Transverse colon (tissue), 4 donors: ENCODE results near the gene C16orf89.

Experiments used
- CTCF ChIP-seq, 5 experiments: fragments of 200-600 bp in 3 of 5; fragments of 450-650 bp in 2 of 5; sonication (generic) in 3 of 5; IDR thresholded peaks; 1 replicate in 2 of 5; 2 replicates in 3 of 5; pipeline ENCODE4 v1.5.1; 2016 to 2017; ENCODE audit warnings: antibody characterized with exemption in 5 of 5, inconsistent platforms in 3 of 5, mild to moderate bottlenecking in 2 of 5, moderate library complexity in 1 of 5
- POLR2A ChIP-seq: fragments of 450-650 bp; IDR thresholded peaks from one replicate; pipeline ENCODE4 v1.6.1; 2016; ENCODE audit warnings: antibody characterized with exemption, mild to moderate bottlenecking, moderate library complexity
- POLR2AphosphoS5 ChIP-seq, 3 donors: sonication (generic); formaldehyde crosslinking; IDR thresholded peaks; one replicate each; pipeline ENCODE4 v1.6.1; 2016; ENCODE audit warnings: antibody characterized with exemption in 3 of 3

- TF ChIP-seq POLR2AphosphoS5 (IDR thresholded peaks at IDR 0.05) = no peak
- no peak for TF ChIP-seq CTCF (IDR thresholded peaks at IDR 0.05)
- TF ChIP-seq POLR2A = no peak
Observed at GRCh38 chr16:5069854-5070253, 4.1 kb upstream of the C16orf89 start.
